ENCODE data around the gene ZXDC.

- no peak for TF ChIP-seq CTCF (IDR thresholded peaks at IDR 0.05)
- no peak for TF ChIP-seq EZH2 (IDR thresholded peaks at IDR 0.05; ENCODE audit: borderline replicate concordance, insufficient read depth, low read depth, low read length, poor library complexity, severe bottlenecking)
These were observed 23.5 kb downstream of the ZXDC start for GRCh38 chr3:126452213-126452612.
